GM10847 (cell line): Measurements from ENCODE around the gene DUXA.

Experiments
- POLR2A ChIP-seq: IDR thresholded peaks from 2 replicates; pipeline ENCODE4 v1.6.1; 2011; ENCODE audit not compliant: insufficient read length; ENCODE audit errors: extremely low read depth

Gene DUXA

GRCh38 chr19:57110592-57111328, 56.5 kb downstream of the DUXA start:
- TF ChIP-seq POLR2A, result no peak

- TF ChIP-seq POLR2A, result no peak
Measured at GRCh38 chr19:57106722-57107235, 60.5 kb downstream of the DUXA start.

- no peak for TF ChIP-seq POLR2A
Measured at GRCh38 chr19:57105976-57106721, 61.1 kb downstream of the DUXA start.
